Measurements from ENCODE around the gene NTN4.

DNA sequence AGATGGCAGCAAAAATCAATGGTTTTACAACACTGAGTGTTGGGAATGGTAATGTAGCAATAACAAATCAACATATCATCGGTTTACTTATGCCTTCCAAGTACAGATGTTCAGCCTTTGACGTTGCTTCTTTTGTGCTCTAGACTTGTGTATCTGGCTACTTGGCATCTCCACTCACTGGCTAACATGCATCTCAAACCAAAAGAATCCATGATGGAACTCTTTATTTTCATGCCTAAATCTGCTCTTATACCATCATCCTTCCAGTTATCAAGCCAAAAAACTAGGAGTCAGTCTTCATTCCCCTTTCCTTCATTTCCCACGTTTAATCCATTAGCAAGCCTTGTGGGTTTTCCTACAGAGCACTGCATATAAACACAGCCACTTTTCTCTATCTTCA, 150.0 kb downstream of the NTN4 start:
- TF ChIP-seq POLR2A (IDR thresholded peaks at IDR 0.05) (no peak), POLR2AphosphoS5 (IDR thresholded peaks at IDR 0.05) (no peak)
- TF ChIP-seq, protein P1, sequence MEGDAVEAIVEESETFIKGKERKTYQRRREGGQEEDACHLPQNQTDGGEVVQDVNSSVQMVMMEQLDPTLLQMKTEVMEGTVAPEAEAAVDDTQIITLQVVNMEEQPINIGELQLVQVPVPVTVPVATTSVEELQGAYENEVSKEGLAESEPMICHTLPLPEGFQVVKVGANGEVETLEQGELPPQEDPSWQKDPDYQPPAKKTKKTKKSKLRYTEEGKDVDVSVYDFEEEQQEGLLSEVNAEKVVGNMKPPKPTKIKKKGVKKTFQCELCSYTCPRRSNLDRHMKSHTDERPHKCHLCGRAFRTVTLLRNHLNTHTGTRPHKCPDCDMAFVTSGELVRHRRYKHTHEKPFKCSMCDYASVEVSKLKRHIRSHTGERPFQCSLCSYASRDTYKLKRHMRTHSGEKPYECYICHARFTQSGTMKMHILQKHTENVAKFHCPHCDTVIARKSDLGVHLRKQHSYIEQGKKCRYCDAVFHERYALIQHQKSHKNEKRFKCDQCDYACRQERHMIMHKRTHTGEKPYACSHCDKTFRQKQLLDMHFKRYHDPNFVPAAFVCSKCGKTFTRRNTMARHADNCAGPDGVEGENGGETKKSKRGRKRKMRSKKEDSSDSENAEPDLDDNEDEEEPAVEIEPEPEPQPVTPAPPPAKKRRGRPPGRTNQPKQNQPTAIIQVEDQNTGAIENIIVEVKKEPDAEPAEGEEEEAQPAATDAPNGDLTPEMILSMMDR (IDR thresholded peaks at IDR 0.05) = no peak
